ENCODE measurements around the gene PTPN5.

DNA sequence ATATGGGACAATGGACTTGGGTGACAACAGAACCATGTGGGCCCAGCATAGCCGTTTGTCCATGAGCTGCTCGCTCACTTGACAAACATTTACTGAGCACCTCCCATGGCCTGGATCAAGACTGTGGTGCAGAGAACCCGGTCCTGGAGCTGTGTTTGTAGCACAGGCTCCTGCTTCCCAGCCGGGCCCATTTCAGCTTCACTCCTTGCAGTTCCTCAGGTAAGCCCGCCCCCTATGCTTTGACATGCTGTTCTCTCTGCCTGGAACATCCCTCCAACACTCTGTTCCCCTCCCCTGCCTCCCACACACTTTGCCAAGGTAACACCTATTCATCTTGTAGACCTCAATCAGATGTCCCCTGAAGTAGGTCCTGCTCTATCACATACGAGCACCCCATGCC is 46.3 kb downstream of the PTPN5 start:
- TF ChIP-seq POLR2AphosphoS5 (IDR thresholded peaks at IDR 0.05; ENCODE audit: low read depth, low read length) (no peak), REST (IDR thresholded peaks at IDR 0.05; ENCODE audit: insufficient read depth in 1 of 2, low read depth in 2 of 2, low read length in 1 of 2) (no peak), CTCF (IDR thresholded peaks at IDR 0.05) (no peak), SIN3A (IDR thresholded peaks at IDR 0.05; ENCODE audit: borderline replicate concordance, insufficient read depth, low read depth, low read length) (no peak)
